GM12878 (cell line): ENCODE data around the gene NEK8. TPM values are rescaled to one million over a fixed set of nuclear protein-coding genes. Genes with fewer than 3 reads are reported as not detected.

Experiments
- ATF3 ChIP-seq: IDR thresholded peaks from 2 replicates; pipeline ENCODE4 v1.6.1; 2011; ENCODE audit warnings: low read depth, mild to moderate bottlenecking, low read length, moderate library complexity, borderline replicate concordance; ENCODE audit errors: extremely low read depth
- BRCA1 ChIP-seq: IDR thresholded peaks from 2 replicates; pipeline ENCODE4 v1.6.1; 2011; ENCODE audit warnings: low read depth, low read length, improper control_type of control experiment
- CEBPB ChIP-seq, 2 experiments: fragments of 150-350 bp in 1 of 2; IDR thresholded peaks; 2 replicates each; pipeline ENCODE4 v1.6.1; 2012 to 2014; ENCODE audit warnings: low read depth in 2 of 2, low read length in 2 of 2, borderline replicate concordance in 1 of 2, inconsistent platforms in 1 of 2
- CEBPZ ChIP-seq: fragments of 150-350 bp; IDR thresholded peaks from 2 replicates; pipeline ENCODE4 v1.6.1; 2016; ENCODE audit warnings: low read depth, low read length
- EZH2 ChIP-seq: IDR thresholded peaks from 2 replicates; pipeline ENCODE4 v1.6.1; 2012; ENCODE audit warnings: low read depth, mild to moderate bottlenecking, control low read depth, inconsistent platforms, low read length, borderline replicate concordance; ENCODE audit not compliant: control insufficient read depth
- FOXK2 ChIP-seq: fragments of 450-650 bp; IDR thresholded peaks from 2 replicates; pipeline ENCODE4 v1.6.1; 2017; ENCODE audit warnings: mild to moderate bottlenecking, moderate library complexity
- FOXM1 ChIP-seq: IDR thresholded peaks from 2 replicates; pipeline ENCODE4 v1.6.1; 2012; ENCODE audit warnings: low read depth, mild to moderate bottlenecking, inconsistent platforms, low read length, moderate library complexity
- MLLT1 ChIP-seq: fragments of 450-650 bp; IDR thresholded peaks from 2 replicates; pipeline ENCODE4 v1.6.1; 2016; ENCODE audit warnings: mild to moderate bottlenecking
- MTA2 ChIP-seq: fragments of 450-650 bp; IDR thresholded peaks from 2 replicates; pipeline ENCODE4 v1.6.1; 2016; ENCODE audit warnings: low read depth, mild to moderate bottlenecking, moderate library complexity
- MXI1 ChIP-seq: fragments of 150-350 bp; IDR thresholded peaks from 2 replicates; pipeline ENCODE4 v1.6.1; 2011; ENCODE audit warnings: low read depth, mild to moderate bottlenecking, inconsistent platforms, low read length, improper control_type of control experiment
- NFXL1 ChIP-seq: fragments of 450-650 bp; IDR thresholded peaks from 2 replicates; pipeline ENCODE4 v1.6.1; 2017; ENCODE audit warnings: antibody characterized with exemption, mild to moderate bottlenecking, borderline replicate concordance
- NFYB ChIP-seq: IDR thresholded peaks from 2 replicates; pipeline ENCODE4 v1.6.1; 2011; ENCODE audit warnings: low read depth, mild to moderate bottlenecking, low read length, improper control_type of control experiment, moderate library complexity; ENCODE audit not compliant: insufficient read depth
- NR2C1 ChIP-seq: fragments of 450-650 bp; IDR thresholded peaks from 2 replicates; pipeline ENCODE4 v1.6.1; 2017; ENCODE audit warnings: antibody characterized with exemption, mild to moderate bottlenecking, moderate library complexity
- RAD21 ChIP-seq: IDR thresholded peaks from 2 replicates; pipeline ENCODE4 v1.6.1; 2011; ENCODE audit warnings: mild to moderate bottlenecking, low read depth, low read length, moderate library complexity; ENCODE audit not compliant: insufficient read depth
- SMC3 ChIP-seq: IDR thresholded peaks from 2 replicates; pipeline ENCODE4 v1.6.1; 2011; ENCODE audit warnings: low read length, improper control_type of control experiment, borderline replicate concordance
- SRF ChIP-seq, 2 experiments: IDR thresholded peaks; 2 replicates each; pipeline ENCODE4 v1.6.1; 2011; ENCODE audit warnings: low read depth in 2 of 2, low read length in 2 of 2, mild to moderate bottlenecking in 1 of 2, moderate library complexity in 1 of 2
- STAT1 ChIP-seq: fragments of 450-650 bp; conservative IDR thresholded peaks from 2 replicates; pipeline ENCODE4 v1.6.1; 2014; ENCODE audit warnings: antibody characterized with exemption, mild to moderate bottlenecking
- TCF12 ChIP-seq: IDR thresholded peaks from 2 replicates; pipeline ENCODE4 v1.6.1; 2011; ENCODE audit warnings: low read depth, mild to moderate bottlenecking, low read length
- TCF7 ChIP-seq: IDR thresholded peaks from 2 replicates; pipeline ENCODE4 v1.6.1; 2014; ENCODE audit warnings: antibody characterized with exemption, borderline replicate concordance
- YY1 ChIP-seq: IDR thresholded peaks from 2 replicates; pipeline ENCODE4 v1.6.1; 2011; ENCODE audit warnings: low read depth, mild to moderate bottlenecking, low read length
- ZNF217 ChIP-seq: fragments of 450-650 bp; IDR thresholded peaks from 2 replicates; pipeline ENCODE4 v1.6.1; 2017; ENCODE audit warnings: antibody characterized with exemption, mild to moderate bottlenecking
- ZNF24 ChIP-seq: fragments of 450-650 bp; IDR thresholded peaks from 2 replicates; pipeline ENCODE4 v1.6.1; 2017; ENCODE audit warnings: antibody characterized with exemption, mild to moderate bottlenecking
- polyA plus RNA-seq, 11 experiments: library from polyadenylated mRNA; depleted of rRNA in 4 of 11; unstranded in 6 of 11; stranded (reverse) in 5 of 11; fragments of >200 nt; fragmentation: Nextera tagmentation in 4 of 11; fragmentation: Illumina TruSeq in 1 of 11; extraction: Ambion mirVana in 4 of 11; extraction: Trizol in 1 of 11; gene quantifications; 1 replicate in 1 of 11; 2 replicates in 10 of 11; pipeline versions ENCODE4 v1.2.1 to v1.2.3, GENCODE V29; 2011 to 2016; ENCODE audit warnings: inconsistent platforms in 2 of 11, missing spikeins in 2 of 11, low read depth in 1 of 11
- total RNA-seq, 4 experiments: library from RNA; depleted of rRNA in 3 of 4; stranded (reverse); fragments of >200 nt in 3 of 4; fragmentation: Illumina TruSeq in 1 of 4; extraction: Trizol in 1 of 4; gene quantifications; 2 replicates each; pipeline versions ENCODE4 v1.2.1 to v1.2.3, GENCODE V29; 2013 to 2021

The NEK8 gene
- total and polyA plus RNA-seq, 10 of the 15 experiments (the other 5 are each of a cell fraction or from before 2014, with no cell fraction given), result 2.3 to 14.3 (median 9.4) TPM

DNA sequence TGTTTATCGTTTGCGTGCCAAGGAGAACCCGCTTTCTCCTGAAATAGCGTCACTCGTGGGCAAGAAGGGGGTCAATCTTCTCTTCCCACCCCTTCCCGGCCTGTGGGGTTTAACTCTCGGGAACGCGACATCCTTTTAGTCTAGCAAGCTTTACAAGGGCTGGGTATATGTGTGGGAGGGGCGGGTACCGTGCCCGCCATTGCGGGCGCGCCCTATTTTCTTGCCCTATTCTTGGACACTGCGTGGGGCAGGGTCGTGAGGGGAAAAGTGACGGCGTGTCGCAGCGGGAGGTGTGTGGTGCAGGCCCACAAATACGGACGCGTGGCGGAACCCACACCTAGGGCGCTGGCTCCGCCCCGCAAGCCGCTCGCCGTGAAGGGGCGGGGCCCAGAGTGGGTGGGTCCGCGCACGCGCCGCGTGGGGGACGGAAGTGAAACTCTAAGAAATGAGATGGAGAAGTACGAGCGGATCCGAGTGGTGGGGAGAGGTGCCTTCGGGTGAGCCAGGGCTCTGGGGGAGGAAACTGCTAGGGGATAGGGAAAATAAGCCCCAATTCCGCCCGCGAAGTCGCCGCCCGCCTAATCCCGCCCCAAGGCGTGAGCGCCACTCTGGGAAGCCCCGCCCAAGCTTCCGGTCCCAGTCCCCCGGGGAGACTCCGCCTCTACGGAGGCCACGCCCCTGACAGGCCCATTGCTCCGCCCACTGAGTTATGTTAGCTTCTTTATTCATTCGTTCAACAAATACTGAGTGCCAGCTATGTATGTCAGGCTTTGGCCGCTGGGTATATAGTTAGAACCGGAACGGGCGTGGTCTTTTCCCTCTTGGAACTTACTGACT is at the start of gene NEK8 (continued):
- 0 out of 2 replicates have a peak, but pooled peaks have one; percentile 13 for TF ChIP-seq NFYB
- TF ChIP-seq CEBPB (IDR thresholded peaks at IDR 0.05; ENCODE audit: borderline replicate concordance in 1 of 2, low read depth in 2 of 2, low read length in 2 of 2), result no peak
- TF ChIP-seq FOXM1, result no peak
- TF ChIP-seq BRCA1, result no peak
- peak; percentile 40; the same call in 1 of the 2 replicates for TF ChIP-seq TCF7
- TF ChIP-seq EZH2, result no peak
- no peak for TF ChIP-seq CEBPZ
- TF ChIP-seq SMC3, result 0 out of 2 replicates have a peak, but pooled peaks have one; percentile 15
- TF ChIP-seq ZNF24, result no peak; the same call in 1 of the 2 replicates
- no peak for TF ChIP-seq NFXL1
- TF ChIP-seq MXI1, result 0 out of 2 replicates have a peak, but pooled peaks have one; percentile 49
- peak; percentile 74 for TF ChIP-seq MLLT1
- no peak for TF ChIP-seq FOXK2
- TF ChIP-seq NR2C1, result no peak
- peak; percentile 66; the same call in 1 of the 2 replicates for TF ChIP-seq MTA2
- no peak for TF ChIP-seq SRF (IDR thresholded peaks at IDR 0.05; ENCODE audit: low read depth in 2 of 2, low read length in 2 of 2)
- peak; percentile 45; the same call in 1 of the 2 replicates for TF ChIP-seq STAT1
- TF ChIP-seq YY1, result no peak
- no peak for TF ChIP-seq RAD21
- TF ChIP-seq ATF3, result no peak
- no peak for TF ChIP-seq ZNF217
- 0 out of 2 replicates have a peak, but pooled peaks have one; percentile 6 for TF ChIP-seq TCF12
